Neutrophil (primary cell): ENCODE data around the gene ACSL1.
A peak's percentile ranks its signal among the peaks of the same experiment; 100 is the strongest.
"Not testable (repeated sequence)": the region's sequence is repeated elsewhere in the genome, so short reads cannot be mapped to it uniquely, and the experiment has no call there.

Experiments
- H3K27ac ChIP-seq: fragments of 200-600 bp; sonication (generic); 2 replicates; pipeline ENCODE4 v1.5.1; 2016; ENCODE audit warnings: mild to moderate bottlenecking, moderate library complexity
- H3K27me3 ChIP-seq: fragments of 200-600 bp; sonication (generic); 2 replicates; pipeline ENCODE4 v1.6.0; 2016; ENCODE audit warnings: mild to moderate bottlenecking
- H3K36me3 ChIP-seq: fragments of 200-600 bp; sonication (generic); 2 replicates; pipeline ENCODE4 v1.5.1; 2017
- H3K4me1 ChIP-seq, 2 experiments: fragments of 200-600 bp in 1 of 2; sonication (generic) in 1 of 2; 1 replicate in 1 of 2; 2 replicates in 1 of 2; pipeline versions ENCODE4 v1.5.1 to v1.6.1; 2013 to 2016; ENCODE audit warnings: low read depth in 1 of 2, low read length in 1 of 2, mild to moderate bottlenecking in 1 of 2, moderate library complexity in 1 of 2; ENCODE audit not compliant: control insufficient read depth in 1 of 2, insufficient read depth in 1 of 2
- H3K4me3 ChIP-seq, 2 experiments: fragments of 200-600 bp in 1 of 2; sonication (generic) in 1 of 2; 1 replicate in 1 of 2; 2 replicates in 1 of 2; pipeline ENCODE4 v1.5.1; 2013 to 2016; ENCODE audit warnings: low read depth in 1 of 2, low read length in 1 of 2, mild to moderate bottlenecking in 1 of 2, moderate library complexity in 1 of 2
- H3K9me3 ChIP-seq: fragments of 200-600 bp; sonication (generic); 2 replicates; pipeline ENCODE4 v1.5.1; 2016
- TF ChIP-seq, protein P1 (sequence below): fragments of 200-600 bp; sonication (generic); IDR thresholded peaks from 2 replicates; pipeline ENCODE4 v1.5.1; 2016; ENCODE audit warnings: antibody characterized with exemption

The ACSL1 gene

DNA sequence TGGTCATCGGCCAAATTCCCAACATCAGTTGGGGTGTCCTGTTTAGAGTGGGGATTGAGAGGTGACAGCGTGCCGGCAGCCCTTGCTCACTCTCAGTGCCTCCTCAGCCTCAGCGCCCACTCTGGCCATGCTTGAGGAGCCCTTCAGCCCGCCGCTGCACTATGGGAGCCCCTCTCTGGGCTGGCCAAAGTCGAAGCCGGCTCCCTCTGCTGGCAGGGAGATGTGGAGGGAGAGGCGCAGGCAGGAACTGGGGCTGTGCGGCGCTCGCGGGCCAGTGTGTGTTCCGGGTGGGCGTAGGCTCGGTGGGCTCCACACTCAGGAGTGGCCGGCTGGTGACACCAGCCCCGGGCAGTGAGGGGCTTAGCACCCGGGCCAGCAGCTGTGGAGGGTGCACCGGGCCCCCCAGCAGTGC is 84.8 kb downstream of the ACSL1 start:
- no peaks in the 10 kb centered on the region for H3K9me3 ChIP-seq
- no peaks in the 10 kb centered on the region for H3K27me3 ChIP-seq
- peaks cover 24 to 29% of the 10 kb centered on the region in 2 experiments for H3K4me1 ChIP-seq
- H3K4me3 ChIP-seq = no peak overlapping the region
- H3K36me3 ChIP-seq = no peaks in the 10 kb centered on the region
- no peak overlapping the region for H3K27ac ChIP-seq
- TF ChIP-seq, protein P1, sequence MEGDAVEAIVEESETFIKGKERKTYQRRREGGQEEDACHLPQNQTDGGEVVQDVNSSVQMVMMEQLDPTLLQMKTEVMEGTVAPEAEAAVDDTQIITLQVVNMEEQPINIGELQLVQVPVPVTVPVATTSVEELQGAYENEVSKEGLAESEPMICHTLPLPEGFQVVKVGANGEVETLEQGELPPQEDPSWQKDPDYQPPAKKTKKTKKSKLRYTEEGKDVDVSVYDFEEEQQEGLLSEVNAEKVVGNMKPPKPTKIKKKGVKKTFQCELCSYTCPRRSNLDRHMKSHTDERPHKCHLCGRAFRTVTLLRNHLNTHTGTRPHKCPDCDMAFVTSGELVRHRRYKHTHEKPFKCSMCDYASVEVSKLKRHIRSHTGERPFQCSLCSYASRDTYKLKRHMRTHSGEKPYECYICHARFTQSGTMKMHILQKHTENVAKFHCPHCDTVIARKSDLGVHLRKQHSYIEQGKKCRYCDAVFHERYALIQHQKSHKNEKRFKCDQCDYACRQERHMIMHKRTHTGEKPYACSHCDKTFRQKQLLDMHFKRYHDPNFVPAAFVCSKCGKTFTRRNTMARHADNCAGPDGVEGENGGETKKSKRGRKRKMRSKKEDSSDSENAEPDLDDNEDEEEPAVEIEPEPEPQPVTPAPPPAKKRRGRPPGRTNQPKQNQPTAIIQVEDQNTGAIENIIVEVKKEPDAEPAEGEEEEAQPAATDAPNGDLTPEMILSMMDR = no peak

DNA sequence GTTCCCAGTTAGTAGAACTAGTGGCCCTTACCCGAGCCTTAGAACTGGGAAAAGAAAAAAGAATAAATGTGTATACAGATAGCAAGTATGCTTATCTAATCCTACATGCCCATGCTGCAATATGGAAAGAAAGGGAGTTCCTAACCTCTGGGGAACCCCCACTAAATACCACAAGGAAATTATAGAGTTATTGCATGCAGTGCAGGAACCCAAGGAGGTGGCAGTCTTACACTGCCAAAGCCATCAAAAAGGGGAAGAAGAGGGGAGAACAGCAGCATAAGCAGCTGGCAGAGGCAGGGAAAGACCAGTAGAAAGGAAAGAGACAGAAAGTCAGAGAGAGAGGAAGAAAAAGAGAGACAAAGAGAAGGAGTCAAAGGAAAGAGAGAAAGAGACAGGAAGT is 86.2 kb downstream of the ACSL1 start:
- not testable (repeated sequence) for H3K27me3 ChIP-seq, H3K4me3 ChIP-seq, H3K9me3 ChIP-seq, H3K36me3 ChIP-seq
- H3K4me1 ChIP-seq = peaks cover 18 to 22% of the 10 kb centered on the region in 2 experiments
- H3K27ac ChIP-seq = peak overlapping the region; percentile 32

DNA sequence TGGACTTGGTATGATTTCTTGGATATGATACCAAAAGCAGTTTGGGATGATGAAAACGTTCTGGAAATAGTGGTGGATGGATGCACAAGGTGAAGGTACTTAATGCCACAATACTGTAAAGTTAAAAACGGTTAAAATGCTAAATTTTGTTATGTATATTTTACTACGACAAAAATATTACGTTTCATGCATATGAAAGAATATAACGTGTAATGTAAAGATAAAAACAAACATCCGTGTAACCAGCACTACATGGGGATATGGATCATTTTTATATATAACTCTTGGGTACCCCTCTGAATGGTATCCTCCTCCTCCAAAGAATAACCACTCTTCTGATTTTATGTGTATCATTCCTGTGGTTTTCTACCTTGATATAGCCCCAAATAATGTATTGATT is 91.0 kb downstream of the ACSL1 start:
- Histone ChIP-seq H3K27me3 (no peaks in the 10 kb centered on the region), H3K9me3 (no peaks in the 10 kb centered on the region), H3K4me3 (peak overlapping the region in 1 of 2 experiments; percentile 83), H3K36me3 (peaks cover 3% of the 10 kb centered on the region), H3K27ac (no peak overlapping the region), H3K4me1 (peaks cover 19 to 30% of the 10 kb centered on the region in 2 experiments)
- TF ChIP-seq, protein P1 = no peak

DNA sequence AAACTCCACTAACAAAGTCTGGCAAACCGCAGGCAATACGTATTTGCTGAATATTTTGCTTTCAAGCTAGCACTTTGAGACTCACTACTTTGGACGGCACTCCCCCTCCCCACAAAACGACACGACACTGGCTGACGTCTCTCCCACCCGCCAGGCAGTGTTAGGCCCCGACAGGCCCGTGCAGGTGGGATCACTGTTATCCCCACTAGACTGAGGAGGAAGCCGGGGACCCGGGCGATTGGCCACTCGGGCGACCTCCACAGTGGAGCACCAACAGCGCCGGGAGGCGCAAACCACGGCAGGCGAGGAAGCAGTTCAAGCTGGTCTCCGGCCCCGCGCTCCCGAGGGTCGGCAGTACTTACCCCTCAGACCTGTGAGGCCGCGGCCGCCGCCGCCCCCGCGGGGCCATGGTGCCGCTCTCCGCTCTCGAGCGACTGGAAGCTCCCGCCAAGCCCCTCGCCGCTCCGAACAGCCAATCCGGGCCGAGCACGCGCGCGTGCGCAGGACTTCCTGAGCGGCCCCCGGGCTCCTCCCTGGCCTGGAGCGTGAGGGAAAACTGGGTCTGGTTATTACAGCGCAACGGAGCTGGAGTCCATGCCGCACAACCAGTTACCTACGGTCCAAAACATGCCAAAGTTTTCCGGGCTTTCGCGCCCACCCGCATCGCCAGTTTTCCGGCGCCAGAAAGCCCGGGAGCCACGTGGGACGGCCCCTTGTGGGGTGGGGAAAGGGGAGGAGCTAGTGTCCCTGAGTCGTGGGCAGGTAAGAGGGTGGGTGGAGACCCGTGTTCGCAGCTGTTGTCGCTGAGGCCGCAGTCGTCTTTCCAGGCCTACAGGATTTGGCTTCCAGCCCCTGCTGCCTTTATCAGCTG is 91.9 kb downstream of the ACSL1 start, which contains the start of gene CENPU:
Gene CENPU (minus strand): TSS at position 443 of the 871 bp plus-strand sequence. CDS start 34 bp downstream, at position 409.
- peak within 1 kb of the TSS; percentile 64 for H3K27ac ChIP-seq
- peak within 1 kb of the TSS; percentile 83 to 90 for H3K4me3 ChIP-seq
- H3K27me3 ChIP-seq = no peaks in the 10 kb centered on the region
- TF ChIP-seq, protein P1 = no peak
- H3K36me3 ChIP-seq = peaks cover 3% of the 10 kb centered on the region
- no peaks in the 10 kb centered on the region for H3K9me3 ChIP-seq
- peaks cover 12 to 21% of the 10 kb centered on the region in 2 experiments for H3K4me1 ChIP-seq

DNA sequence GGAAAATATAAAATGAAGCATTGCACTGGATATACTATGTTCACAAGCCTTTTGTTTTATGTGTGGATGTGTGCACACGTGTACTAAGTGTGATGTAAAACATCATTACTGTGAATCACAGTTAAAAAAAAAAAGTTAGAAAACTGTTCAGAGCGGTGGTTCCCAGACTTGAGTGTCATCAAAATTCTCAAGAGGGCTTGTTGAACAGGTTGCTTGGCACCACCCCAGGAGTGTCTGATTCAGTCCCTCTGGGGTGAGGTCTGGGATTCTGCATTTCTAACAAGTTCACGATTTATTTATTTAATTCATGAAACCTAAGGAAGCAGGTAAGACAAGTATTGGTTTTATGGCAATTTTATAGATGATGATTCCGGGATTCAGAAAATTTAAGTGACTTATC is 93.6 kb downstream of the ACSL1 start:
- Histone ChIP-seq H3K4me3 (no peak overlapping the region), H3K27me3 (no peaks in the 10 kb centered on the region), H3K4me1 (peaks cover 12 to 18% of the 10 kb centered on the region in 2 experiments), H3K36me3 (peaks cover 3% of the 10 kb centered on the region), H3K27ac (no peak overlapping the region), H3K9me3 (no peaks in the 10 kb centered on the region)
- TF ChIP-seq, protein P1 = no peak

DNA sequence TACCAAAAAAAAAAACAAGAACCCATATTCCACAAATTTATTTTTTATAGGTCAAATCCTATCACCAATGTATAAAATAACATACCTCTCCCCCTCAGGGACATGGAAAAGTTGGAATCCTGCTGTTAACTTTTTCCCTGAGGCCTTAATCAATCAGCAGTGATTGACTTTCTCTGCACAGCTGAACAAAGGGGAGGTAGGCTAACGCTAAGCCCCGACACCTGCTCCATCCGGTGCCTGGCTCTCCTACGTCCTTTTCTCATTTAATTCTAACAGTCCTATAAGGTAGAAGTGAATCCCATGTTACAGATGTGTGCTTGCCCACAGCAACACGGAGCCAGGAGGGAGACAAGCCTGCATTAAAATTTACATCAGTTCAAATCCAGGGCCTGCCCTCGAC is 94.7 kb downstream of the ACSL1 start:
- TF ChIP-seq, protein P1 = no peak
- Histone ChIP-seq H3K27ac (no peak overlapping the region), H3K27me3 (no peaks in the 10 kb centered on the region), H3K36me3 (peaks cover 3% of the 10 kb centered on the region), H3K4me1 (peaks cover 12 to 18% of the 10 kb centered on the region in 2 experiments), H3K4me3 (no peak overlapping the region), H3K9me3 (no peaks in the 10 kb centered on the region)
